ENCODE results near the gene ANTKMT. TPM values are rescaled to one million over a fixed set of nuclear protein-coding genes. Genes with fewer than 3 reads are reported as not detected.
A peak's percentile ranks its signal among the peaks of the same experiment; 100 is the strongest.

Gene ANTKMT
- total and polyA plus RNA-seq, 2 donors (not counting 3 experiments of a cell fraction or from before 2014, with no cell fraction given), result 26.1 to 27.9 TPM

GRCh38 chr16:711548-712320 is 9.2 kb upstream of the ANTKMT start:
- CTCF ChIA-PET, result interaction anchor here (0.8 to 3.0 kb wide), 15 partner anchors 9 to 345 kb away, joined by 3 to 67 read pairs (median 5); partner anchors contain the start of genes ANTKMT, CHTF18, HAGHL and RPUSD1

More at GRCh38 chr16:711548-712320, 9.2 kb upstream of the ANTKMT start:
- no peaks in the 10 kb centered on the region for H4K20me1 ChIP-seq (replicated peaks; ENCODE audit: control insufficient read depth, extremely low read depth, insufficient read depth, low read length)
- no peak overlapping the region for H3K9ac ChIP-seq (replicated peaks; ENCODE audit: extremely low read depth, insufficient read depth, low read length)
- H3K9me1 ChIP-seq (replicated peaks; ENCODE audit: control insufficient read depth, extremely low read depth, insufficient read depth, low read length), result no peaks in the 10 kb centered on the region
- no peaks in the 10 kb centered on the region for H3K79me2 ChIP-seq (ENCODE audit: control insufficient read depth, insufficient read depth, low read length)
- DNase-seq (ENCODE audit: low read depth, low spot score), result peak; percentile 55
- H3K4me2 ChIP-seq (ENCODE audit: insufficient read depth, low read length), result no peak overlapping the region
- dilution Hi-C loops (cut with MboI; ENCODE audit: extremely low pct_ligation_motif_present, low sequenced_read_pairs), result no loop called here
- peaks cover 5 to 10% of the 10 kb centered on the region in 2 experiments for H3K27me3 ChIP-seq (ENCODE audit: control insufficient read depth in 2 of 2, insufficient read depth in 2 of 2, low read length in 2 of 2)
- H2AFZ ChIP-seq (ENCODE audit: low read depth, low read length), result no peak overlapping the region
- peak; percentile 40 for FAIRE-seq
- TF ChIP-seq CTCF (IDR thresholded peaks at IDR 0.05; ENCODE audit: extremely low read depth in 1 of 2, insufficient read depth in 1 of 2, low read depth in 1 of 2, low read length in 2 of 2) (peak; percentile 89 to 99), POLR2AphosphoS5 (IDR thresholded peaks at IDR 0.05; ENCODE audit: insufficient read depth, low read depth, low read length) (no peak)
- H3K4me3 ChIP-seq (replicated peaks in 1 of 3; ENCODE audit: insufficient read depth in 1 of 3, low read depth in 1 of 3, low read length in 3 of 3), result no peak overlapping the region
- intact Hi-C loops (cut with micrococcal nuclease), result loop anchor here (1.0 to 2.0 kb wide), 3 partner anchors 30 to 343 kb away; no protein-coding TSS in a partner anchor
- no TSS peak for BruUV-seq (replicated peaks)
- no peaks in the 10 kb centered on the region for H3K36me3 ChIP-seq (ENCODE audit: control insufficient read depth in 2 of 2, extremely low read depth in 1 of 2, insufficient read depth in 2 of 2, low read length in 2 of 2)
- no peaks in the 10 kb centered on the region for H3K9me3 ChIP-seq (replicated peaks; ENCODE audit: control insufficient read depth, insufficient read depth, low read length)
- POLR2A ChIA-PET, result no interaction called here
- H3K4me1 ChIP-seq (ENCODE audit: control insufficient read depth, extremely low read depth, insufficient read depth, low read length), result peaks cover 10% of the 10 kb centered on the region
- H3K27ac ChIP-seq (ENCODE audit: insufficient read depth, low read depth, low read length), result no peak overlapping the region

Measured in endothelial cell of umbilical vein (primary cell).